ENCODE data around the gene ANKDD1B. TPM values are rescaled to one million over a fixed set of nuclear protein-coding genes. Genes with fewer than 3 reads are reported as not detected.

Gene ANKDD1B
- total RNA-seq (2022; extraction: Qiagen RNA extraction): 0.07 TPM in 2 of 5 replicates, not detected in the others

DNA sequence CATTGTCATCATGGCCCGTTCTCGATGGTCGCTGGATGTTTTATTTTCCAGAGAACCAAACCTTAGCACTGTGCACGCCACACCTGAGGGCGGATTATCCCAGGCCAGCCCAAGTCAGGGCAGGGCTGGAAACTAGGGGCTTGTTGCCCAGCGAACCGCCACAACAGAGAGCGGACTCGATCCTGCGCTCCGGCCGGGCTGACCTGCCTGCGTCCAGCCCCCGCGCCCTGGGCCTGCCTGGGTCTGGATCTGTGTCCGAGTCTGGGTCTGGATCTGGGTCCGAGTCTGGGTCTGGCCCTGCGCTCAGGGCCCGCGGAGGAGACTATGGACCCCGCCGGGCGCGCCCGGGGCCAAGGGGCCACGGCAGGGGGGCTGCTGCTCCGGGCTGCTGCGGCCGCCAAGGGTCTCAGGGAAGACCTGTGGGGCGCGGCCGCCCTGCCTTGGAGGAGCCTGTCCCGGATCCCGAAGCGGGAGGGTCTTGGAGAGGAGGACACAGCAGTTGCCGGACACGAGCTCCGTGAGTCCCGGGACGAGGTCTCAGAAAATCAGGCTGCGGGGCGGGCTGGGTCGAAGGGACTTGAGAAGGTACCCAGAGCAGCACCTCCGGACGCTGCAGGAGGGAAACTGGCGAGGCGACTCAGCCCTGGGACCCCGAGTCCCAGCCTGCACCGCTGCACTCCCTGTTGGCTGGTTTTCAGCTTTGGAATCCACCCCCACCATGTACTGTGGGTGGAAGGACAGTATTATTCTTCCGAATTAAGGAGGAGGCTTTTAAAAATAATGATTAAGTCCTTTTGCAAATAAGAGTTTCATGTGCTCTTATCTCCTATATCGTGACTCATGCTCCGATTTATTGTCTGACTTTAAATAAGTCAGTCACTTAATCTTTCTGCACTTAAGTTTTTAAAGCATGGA is at the start of gene ANKDD1B:
Gene ANKDD1B (plus strand): TSS at position 143 of the 915 bp plus-strand sequence. CDS start 182 bp downstream, at position 325.

DNA sequence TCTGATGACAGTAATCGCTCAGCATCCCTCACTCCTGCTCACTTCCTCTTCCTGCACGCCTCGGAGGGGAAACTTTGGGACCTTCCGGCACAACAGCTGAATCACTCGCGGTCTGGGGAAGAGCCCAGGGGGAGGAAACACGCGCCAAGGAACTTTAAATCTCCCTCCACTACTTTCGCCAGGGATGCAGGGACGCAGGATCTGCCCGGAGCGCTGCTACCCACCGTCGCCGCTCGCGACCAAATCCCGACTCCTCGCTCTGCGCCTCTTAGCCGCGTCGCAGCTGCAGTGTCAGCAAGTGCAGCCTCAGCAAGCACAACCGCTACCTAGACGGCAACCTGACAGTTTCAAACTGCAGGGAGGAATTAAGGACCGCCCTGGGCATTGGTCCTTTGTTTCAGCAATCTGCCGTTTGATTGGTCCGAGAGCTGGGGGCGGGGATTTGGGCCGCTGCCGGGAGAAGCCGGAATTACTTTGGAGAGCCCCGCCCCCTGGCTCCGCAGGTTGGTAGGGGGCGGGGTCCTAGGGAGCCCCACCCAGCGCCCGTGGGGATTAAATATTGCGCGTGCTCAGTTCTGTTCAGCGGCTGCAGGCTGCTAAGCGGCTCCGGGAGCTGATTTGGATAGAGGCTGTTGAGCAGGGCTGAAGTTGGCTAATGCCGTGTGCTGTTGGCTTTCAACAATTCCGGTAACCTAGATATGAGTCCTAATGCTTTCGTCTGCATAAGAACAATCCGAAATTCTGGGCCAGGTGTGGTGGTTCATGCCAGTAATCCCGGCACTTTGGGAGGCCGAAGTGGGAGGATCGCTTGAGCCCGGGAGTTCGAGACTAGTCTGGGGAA is 106.0 kb downstream of the ANKDD1B start, which contains the start of gene POC5:
Gene POC5 (minus strand): TSS at position 356 of the 841 bp plus-strand sequence. CDS start 4,500 bp downstream, outside the sequence.

Other genes with a start within 250 kb of the ANKDD1B start
- 18.9 to 26.4 TPM (median 23.3 TPM) in 5 replicates for gene CERT1, start 99.8 kb upstream of the ANKDD1B start, total RNA-seq (2022; extraction: Qiagen RNA extraction)
- 8.3 to 14.4 TPM (median 12.1 TPM) in 5 replicates for gene POLK, start 99.6 kb upstream of the ANKDD1B start, total RNA-seq (2022; extraction: Qiagen RNA extraction)
- 8.3 to 11.3 TPM (median 10.5 TPM) in 5 replicates for gene POC5, start 106.0 kb downstream of the ANKDD1B start, total RNA-seq (2022; extraction: Qiagen RNA extraction)

All from A549 treated with dexamethasone at 1 μM for 4 hours (cell line).